Ovary (tissue), 3 donors: ENCODE results near the gene PPP2R2B.

Experiments used
- EP300 ChIP-seq: sonication (generic); formaldehyde crosslinking; IDR thresholded peaks from one replicate; pipeline ENCODE4 v1.6.1; 2017; ENCODE audit warnings: antibody characterized with exemption
- POLR2A ChIP-seq: fragments of 450-650 bp; IDR thresholded peaks from one replicate; pipeline ENCODE4 v1.6.1; 2017; ENCODE audit warnings: antibody characterized with exemption, mild to moderate bottlenecking, moderate library complexity
- TF ChIP-seq, protein P1 (sequence below), 3 donors: fragments of 450-650 bp in 2 of 3; fragments of 200-600 bp in 1 of 3; IDR thresholded peaks; one replicate each; pipeline versions ENCODE4 v1.5.1 to v1.8.0; 2016 to 2022; ENCODE audit warnings: antibody characterized with exemption in 3 of 3, mild to moderate bottlenecking in 1 of 3
- donor health status: DM: no; HTN: no; CAD: no.

DNA sequence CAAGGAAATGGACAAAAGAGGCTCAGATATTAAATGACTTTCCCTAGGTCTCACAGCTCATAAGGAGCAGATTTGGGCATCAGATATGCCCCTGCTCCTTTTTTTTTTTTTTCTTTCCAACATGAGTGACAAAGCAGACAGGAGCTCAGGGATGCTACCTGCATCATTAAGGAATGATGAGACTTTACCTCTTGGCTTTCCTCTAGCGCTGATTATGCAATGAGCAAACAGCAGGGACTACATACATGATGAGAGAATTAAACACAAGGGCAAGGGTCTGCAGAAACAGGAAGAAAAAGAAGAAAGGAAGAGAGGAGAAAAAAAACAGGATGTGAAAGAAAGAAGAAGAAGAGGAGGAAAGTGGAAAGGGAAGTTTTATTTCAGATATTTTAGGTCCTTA lies 179.9 kb downstream of the PPP2R2B start:
- TF ChIP-seq, protein P1, sequence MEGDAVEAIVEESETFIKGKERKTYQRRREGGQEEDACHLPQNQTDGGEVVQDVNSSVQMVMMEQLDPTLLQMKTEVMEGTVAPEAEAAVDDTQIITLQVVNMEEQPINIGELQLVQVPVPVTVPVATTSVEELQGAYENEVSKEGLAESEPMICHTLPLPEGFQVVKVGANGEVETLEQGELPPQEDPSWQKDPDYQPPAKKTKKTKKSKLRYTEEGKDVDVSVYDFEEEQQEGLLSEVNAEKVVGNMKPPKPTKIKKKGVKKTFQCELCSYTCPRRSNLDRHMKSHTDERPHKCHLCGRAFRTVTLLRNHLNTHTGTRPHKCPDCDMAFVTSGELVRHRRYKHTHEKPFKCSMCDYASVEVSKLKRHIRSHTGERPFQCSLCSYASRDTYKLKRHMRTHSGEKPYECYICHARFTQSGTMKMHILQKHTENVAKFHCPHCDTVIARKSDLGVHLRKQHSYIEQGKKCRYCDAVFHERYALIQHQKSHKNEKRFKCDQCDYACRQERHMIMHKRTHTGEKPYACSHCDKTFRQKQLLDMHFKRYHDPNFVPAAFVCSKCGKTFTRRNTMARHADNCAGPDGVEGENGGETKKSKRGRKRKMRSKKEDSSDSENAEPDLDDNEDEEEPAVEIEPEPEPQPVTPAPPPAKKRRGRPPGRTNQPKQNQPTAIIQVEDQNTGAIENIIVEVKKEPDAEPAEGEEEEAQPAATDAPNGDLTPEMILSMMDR (IDR thresholded peaks at IDR 0.05): no peak
- no peak for TF ChIP-seq EP300
- TF ChIP-seq POLR2A: no peak
